ENCODE measurements around the gene FCHSD2.
A peak's percentile ranks its signal among the peaks of the same experiment; 100 is the strongest.

FCHSD2 gene

DNA sequence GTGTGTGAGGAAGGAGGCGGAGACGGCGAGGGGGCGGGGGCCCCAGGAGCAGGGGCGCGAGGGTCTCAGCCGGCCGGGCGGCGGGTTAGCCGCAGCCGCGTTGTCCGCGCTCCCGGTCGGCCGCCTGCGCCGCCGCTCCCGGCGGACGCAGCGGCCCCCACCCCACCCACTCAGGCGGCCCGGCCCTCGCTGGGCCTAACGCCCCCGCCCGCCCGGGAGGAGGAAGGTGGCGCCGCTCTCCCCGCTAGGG, at the start of gene FCHSD2:
Gene FCHSD2, minus strand, starts transcription at position 191 of the 250 bp plus-strand sequence. CDS start 441 bp downstream, outside the sequence.
- H3K4me3 ChIP-seq (ENCODE audit: low read depth, low read length): peak within 1 kb of the TSS; percentile 80
- DNase-seq (ENCODE audit: low read depth): no peak

GRCh38 chr11:73191151-73191550, 49.0 kb upstream of the FCHSD2 start:
- no peak for DNase-seq (ENCODE audit: low read depth)

GRCh38 chr11:73190557-73190885, 48.4 kb upstream of the FCHSD2 start:
- no peak overlapping the region for H3K4me3 ChIP-seq (ENCODE audit: low read depth, low read length)
- no peak for DNase-seq (ENCODE audit: low read depth)

More at GRCh38 chr11:73191151-73191550, 49.0 kb upstream of the FCHSD2 start:
- no peak overlapping the region for H3K4me3 ChIP-seq (ENCODE audit: low read depth, low read length)

GRCh38 chr11:73189723-73190556, 47.8 kb upstream of the FCHSD2 start:
- DNase-seq (ENCODE audit: low read depth): no peak
- H3K4me3 ChIP-seq (ENCODE audit: low read depth, low read length): no peak overlapping the region

- DNase-seq (ENCODE audit: low read depth): no peak
- H3K4me3 ChIP-seq (ENCODE audit: low read depth, low read length): no peak overlapping the region
These were observed 47.2 kb upstream of the FCHSD2 start for GRCh38 chr11:73189315-73189714.

DNA sequence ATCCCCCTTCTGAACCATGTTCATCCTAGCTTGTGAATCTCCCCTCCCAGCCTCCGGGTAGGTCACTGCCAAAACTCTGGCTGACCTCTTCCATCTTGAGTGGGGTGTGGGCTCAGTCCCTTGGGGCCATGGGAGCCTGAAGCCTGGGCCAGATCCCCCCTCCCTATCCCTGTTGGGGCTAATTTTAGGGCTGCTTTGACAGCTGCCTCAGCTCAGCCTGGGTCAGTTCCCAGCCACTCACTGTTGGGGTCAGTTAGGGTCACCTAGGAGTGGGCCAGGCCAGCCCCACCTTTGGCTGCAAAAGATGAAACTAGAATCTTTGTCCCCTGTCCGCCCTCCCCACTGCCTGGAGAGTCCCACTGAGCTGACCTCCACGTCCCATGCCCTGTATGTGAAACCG, 46.2 kb upstream of the FCHSD2 start:
- no peak for DNase-seq (ENCODE audit: low read depth)
- no peak overlapping the region for H3K4me3 ChIP-seq (ENCODE audit: low read depth, low read length)

GRCh38 chr11:73187854-73188253, 45.7 kb upstream of the FCHSD2 start:
- DNase-seq (ENCODE audit: low read depth): no peak
- H3K4me3 ChIP-seq (ENCODE audit: low read depth, low read length): no peak overlapping the region

DNA sequence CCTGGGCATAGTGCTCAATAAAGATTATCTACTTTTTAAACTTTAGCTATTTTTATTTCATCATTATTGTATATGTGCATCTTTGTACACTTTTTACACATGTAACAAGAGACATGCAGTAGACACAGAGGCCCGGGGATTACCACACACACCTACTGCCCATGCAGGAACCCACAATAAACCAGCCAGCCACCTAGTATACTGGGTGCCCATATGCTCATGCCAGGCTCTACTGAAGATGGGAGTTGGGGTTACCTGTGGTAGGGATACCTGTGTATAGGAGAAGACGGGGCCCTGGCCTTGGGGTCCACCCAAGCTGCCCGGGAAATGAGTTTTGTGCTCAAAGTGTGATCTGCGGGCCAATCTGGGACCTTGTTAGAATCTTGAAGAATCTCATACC, 44.8 kb upstream of the FCHSD2 start:
- no peak for DNase-seq (ENCODE audit: low read depth)
- no peak overlapping the region for H3K4me3 ChIP-seq (ENCODE audit: low read depth, low read length)

GRCh38 chr11:73186294-73186850, 44.3 kb upstream of the FCHSD2 start:
- no peak for DNase-seq (ENCODE audit: low read depth)
- no peak overlapping the region for H3K4me3 ChIP-seq (ENCODE audit: low read depth, low read length)

GRCh38 chr11:73185680-73186293, 43.7 kb upstream of the FCHSD2 start:
- H3K4me3 ChIP-seq (ENCODE audit: low read depth, low read length): no peak overlapping the region
- DNase-seq (ENCODE audit: low read depth): peak; percentile 11

- no peak for DNase-seq (ENCODE audit: low read depth)
- no peak overlapping the region for H3K4me3 ChIP-seq (ENCODE audit: low read depth, low read length)
These were observed 43.0 kb upstream of the FCHSD2 start for GRCh38 chr11:73184953-73185671.

- H3K4me3 ChIP-seq (ENCODE audit: low read depth, low read length): no peak overlapping the region
- no peak for DNase-seq (ENCODE audit: low read depth)
These were observed 40.8 kb upstream of the FCHSD2 start for GRCh38 chr11:73182824-73183321.

DNA sequence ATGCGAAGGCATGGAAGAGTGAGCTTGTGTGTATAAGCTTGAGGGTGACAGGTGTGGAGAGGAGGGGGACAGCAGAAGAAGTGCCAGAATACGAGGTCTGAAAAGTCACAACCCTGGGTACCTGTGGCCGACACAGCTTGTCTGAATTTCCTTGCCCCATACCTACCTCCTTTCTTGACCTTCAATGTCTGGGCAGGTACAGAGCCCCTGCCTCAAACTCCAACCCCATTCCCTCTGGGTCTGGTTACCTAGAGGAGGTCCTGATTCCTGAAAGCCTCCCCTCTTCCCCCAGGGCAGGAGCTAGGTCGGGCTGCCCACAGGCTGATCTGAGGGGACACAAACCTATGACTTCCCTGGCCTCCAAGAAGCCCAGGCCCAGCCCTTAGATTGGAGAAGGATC, 36.6 kb upstream of the FCHSD2 start:
- DNase-seq (ENCODE audit: low read depth): no peak
- H3K4me3 ChIP-seq (ENCODE audit: low read depth, low read length): no peak overlapping the region

DNA sequence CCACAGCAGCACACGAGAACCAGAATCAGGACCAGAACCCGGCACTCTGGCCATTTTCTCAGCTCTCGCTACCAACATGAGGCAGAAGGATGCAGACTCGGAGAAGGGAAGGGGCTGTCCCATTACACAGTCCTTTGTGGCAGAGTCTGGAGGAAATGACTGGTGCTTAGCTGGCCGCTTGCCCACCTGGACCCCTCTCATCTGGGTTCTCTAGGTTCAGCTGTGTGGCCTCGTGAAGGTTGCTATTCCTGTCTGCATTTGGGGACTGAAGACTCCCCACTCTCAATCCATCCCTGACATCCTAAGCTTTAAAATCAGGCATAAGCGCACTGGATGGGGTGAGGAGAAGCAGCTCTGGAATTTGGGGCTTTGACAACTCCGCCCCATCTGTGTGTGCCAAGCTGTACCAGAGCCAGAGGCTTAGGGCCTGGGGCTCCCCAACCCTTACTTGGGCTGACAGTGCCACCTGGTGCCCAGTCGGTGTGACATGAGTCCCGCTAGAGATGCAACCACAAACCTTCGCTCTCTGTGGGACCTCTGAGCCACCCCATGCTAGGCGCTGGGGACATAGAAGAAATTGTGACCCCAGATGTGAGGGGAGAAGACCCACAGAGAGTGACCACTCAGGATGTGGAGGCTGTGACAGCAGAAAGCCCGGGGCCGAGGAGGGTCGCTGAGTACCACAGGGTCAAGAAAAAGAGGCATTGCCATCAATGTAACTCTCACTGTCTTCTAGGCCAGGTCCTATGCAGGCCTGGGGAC, 35.8 kb upstream of the FCHSD2 start:
- no peak overlapping the region for H3K4me3 ChIP-seq (ENCODE audit: low read depth, low read length)
- peak; percentile 37 for DNase-seq (ENCODE audit: low read depth)

- no peak overlapping the region for H3K4me3 ChIP-seq (ENCODE audit: low read depth, low read length)
- no peak for DNase-seq (ENCODE audit: low read depth)
These were observed 35.3 kb upstream of the FCHSD2 start for GRCh38 chr11:73177380-73177777.

- no peak overlapping the region for H3K4me3 ChIP-seq (ENCODE audit: low read depth, low read length)
- no peak for DNase-seq (ENCODE audit: low read depth)
These were observed 34.7 kb upstream of the FCHSD2 start for GRCh38 chr11:73176874-73177155.

GRCh38 chr11:73176145-73176873, 34.2 kb upstream of the FCHSD2 start:
- DNase-seq (ENCODE audit: low read depth): no peak
- no peak overlapping the region for H3K4me3 ChIP-seq (ENCODE audit: low read depth, low read length)

- no peak for DNase-seq (ENCODE audit: low read depth)
- H3K4me3 ChIP-seq (ENCODE audit: low read depth, low read length): no peak overlapping the region
These were observed 33.5 kb upstream of the FCHSD2 start for GRCh38 chr11:73175551-73176144.

GRCh38 chr11:73174495-73174791, 32.3 kb upstream of the FCHSD2 start:
- no peak overlapping the region for H3K4me3 ChIP-seq (ENCODE audit: low read depth, low read length)
- no peak for DNase-seq (ENCODE audit: low read depth)
